A673 (cell line): ENCODE results near the gene SMIM36. TPM values are rescaled to one million over a fixed set of nuclear protein-coding genes. Genes with fewer than 3 reads are reported as not detected.
"Not testable (repeated sequence)": the region's sequence is repeated elsewhere in the genome, so short reads cannot be mapped to it uniquely, and the experiment has no call there.

Source experiments
- BruUV-seq: library from RNA; stranded (reverse); fragments of 400-500 nt; replicated peaks from 2 replicates; lab custom pipeline; 2021; lab: Mats Ljungman, UMichigan
- CTCF ChIA-PET: fragments of 300-600 bp; sonication (Branson Sonifier 250); formaldehyde crosslinking; loops from one replicate; lab custom pipeline; 2022; ENCODE audit warnings: antibody characterized with exemption; lab: Charles Lee
- POLR2A ChIA-PET: fragments of 300-600 bp; sonication (Branson Sonifier 250); formaldehyde crosslinking; loops from one replicate; lab custom pipeline; 2022; ENCODE audit warnings: antibody characterized with exemption; ENCODE audit not compliant: low non-redundant PET; lab: Charles Lee
- DNase-seq: peaks from one replicate; pipeline ENCODE4 v3.0.0-alpha.2; 2015; ENCODE audit warnings: low spot score
- H3K27ac ChIP-seq: fragments of 200-600 bp; sonication (generic); 2 replicates; pipeline ENCODE4 v1.5.1; 2016; ENCODE audit warnings: mixed run types, low read depth, mild to moderate bottlenecking, mixed read lengths, antibody characterized with exemption, low read length; ENCODE audit not compliant: poor library complexity, severe bottlenecking
- H3K27me3 ChIP-seq: fragments of 200-600 bp; sonication (generic); replicated peaks from 2 replicates; pipeline ENCODE4 v1.6.1; 2017; ENCODE audit warnings: mixed run types, low read depth, mild to moderate bottlenecking, mixed read lengths, antibody characterized with exemption, low read length; ENCODE audit not compliant: insufficient read depth, poor library complexity
- H3K36me3 ChIP-seq: fragments of 200-600 bp; sonication (generic); 2 replicates; pipeline ENCODE4 v1.6.1; 2016; ENCODE audit warnings: mixed run types, mild to moderate bottlenecking, mixed read lengths, antibody characterized with exemption, low read length; ENCODE audit not compliant: insufficient read depth, poor library complexity, severe bottlenecking
- H3K4me1 ChIP-seq: fragments of 200-600 bp; sonication (generic); 2 replicates; pipeline ENCODE4 v1.6.1; 2017; ENCODE audit warnings: mixed run types, mild to moderate bottlenecking, mixed read lengths, antibody characterized with exemption, low read length; ENCODE audit not compliant: insufficient read depth, poor library complexity, severe bottlenecking
- H3K4me3 ChIP-seq: fragments of 200-600 bp; sonication (generic); 2 replicates; pipeline ENCODE4 v1.5.1; 2016; ENCODE audit warnings: low read depth, mixed run types, mild to moderate bottlenecking, mixed read lengths, low read length; ENCODE audit not compliant: poor library complexity, severe bottlenecking
- H3K9me3 ChIP-seq: fragments of 200-600 bp; sonication (generic); 2 replicates; pipeline ENCODE4 v1.6.1; 2016; ENCODE audit warnings: mixed run types, low read depth, mild to moderate bottlenecking, mixed read lengths, antibody characterized with exemption, low read length; ENCODE audit not compliant: poor library complexity, severe bottlenecking
- EZH2 ChIP-seq: fragments of 200-600 bp; sonication (generic); IDR thresholded peaks from 2 replicates; pipeline ENCODE4 v1.6.1; 2017; ENCODE audit warnings: borderline replicate concordance, low read depth, mild to moderate bottlenecking, mixed read lengths, antibody characterized with exemption, low read length; ENCODE audit not compliant: poor library complexity, severe bottlenecking
- intact Hi-C: fragments of 100-400 bp; cut with micrococcal nuclease; formaldehyde crosslinking; loops from one replicate; pipeline ENCODE4 v1.10.0; 2022; ENCODE audit not compliant: unreplicated experiment
- total RNA-seq: library from RNA; stranded (reverse); gene quantifications from 2 replicates; pipeline ENCODE4 v1.2.3, GENCODE V29; 2021
- TF ChIP-seq, protein P1 (sequence below): fragments of 300-800, 200-600 bp; sonication (generic); conservative IDR thresholded peaks from 2 replicates; pipeline ENCODE4 v1.5.1; 2017; ENCODE audit warnings: low read depth, mild to moderate bottlenecking, antibody characterized with exemption, low read length, moderate library complexity, mixed read lengths

The SMIM36 gene
- total RNA-seq, 1 experiment from 2014 or later, result not detected

DNA sequence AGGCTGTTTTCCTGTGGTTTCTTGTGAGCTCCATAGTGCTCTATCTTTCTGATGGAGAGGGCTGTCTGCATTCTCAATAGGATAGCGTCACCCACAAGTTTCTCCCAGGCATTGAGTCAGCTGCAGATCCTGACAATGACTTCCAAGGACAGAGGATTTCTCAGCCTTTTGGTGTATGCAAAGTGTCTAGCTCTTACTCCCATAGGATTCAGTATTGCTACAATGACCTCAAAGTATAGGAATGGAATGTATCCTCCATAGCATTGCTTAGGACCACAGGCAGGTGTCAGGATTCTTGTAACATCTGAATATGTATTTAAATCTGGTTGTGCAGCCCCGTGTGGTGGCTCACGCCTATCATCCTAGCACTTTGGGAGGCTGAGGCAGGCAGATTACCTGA, 32.3 kb downstream of the SMIM36 start:
- TF ChIP-seq, protein P1, sequence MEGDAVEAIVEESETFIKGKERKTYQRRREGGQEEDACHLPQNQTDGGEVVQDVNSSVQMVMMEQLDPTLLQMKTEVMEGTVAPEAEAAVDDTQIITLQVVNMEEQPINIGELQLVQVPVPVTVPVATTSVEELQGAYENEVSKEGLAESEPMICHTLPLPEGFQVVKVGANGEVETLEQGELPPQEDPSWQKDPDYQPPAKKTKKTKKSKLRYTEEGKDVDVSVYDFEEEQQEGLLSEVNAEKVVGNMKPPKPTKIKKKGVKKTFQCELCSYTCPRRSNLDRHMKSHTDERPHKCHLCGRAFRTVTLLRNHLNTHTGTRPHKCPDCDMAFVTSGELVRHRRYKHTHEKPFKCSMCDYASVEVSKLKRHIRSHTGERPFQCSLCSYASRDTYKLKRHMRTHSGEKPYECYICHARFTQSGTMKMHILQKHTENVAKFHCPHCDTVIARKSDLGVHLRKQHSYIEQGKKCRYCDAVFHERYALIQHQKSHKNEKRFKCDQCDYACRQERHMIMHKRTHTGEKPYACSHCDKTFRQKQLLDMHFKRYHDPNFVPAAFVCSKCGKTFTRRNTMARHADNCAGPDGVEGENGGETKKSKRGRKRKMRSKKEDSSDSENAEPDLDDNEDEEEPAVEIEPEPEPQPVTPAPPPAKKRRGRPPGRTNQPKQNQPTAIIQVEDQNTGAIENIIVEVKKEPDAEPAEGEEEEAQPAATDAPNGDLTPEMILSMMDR, result no peak
- no peak for TF ChIP-seq EZH2
- H3K27ac ChIP-seq, result no peak overlapping the region
- no peaks in the 10 kb centered on the region for H3K9me3 ChIP-seq
- H3K4me3 ChIP-seq, result no peak overlapping the region
- CTCF ChIA-PET, result interaction anchor here (0.5 to 0.6 kb wide), 2 partner anchors 57 to 276 kb away, joined by 3 to 5 read pairs; no protein-coding TSS in a partner anchor
- no TSS peak for BruUV-seq
- no peak for DNase-seq
- no peaks in the 10 kb centered on the region for H3K4me1 ChIP-seq
- intact Hi-C loops, result no loop called here
- POLR2A ChIA-PET, result no interaction called here
- H3K27me3 ChIP-seq, result peaks cover 3% of the 10 kb centered on the region
- H3K36me3 ChIP-seq, result no peaks in the 10 kb centered on the region

DNA sequence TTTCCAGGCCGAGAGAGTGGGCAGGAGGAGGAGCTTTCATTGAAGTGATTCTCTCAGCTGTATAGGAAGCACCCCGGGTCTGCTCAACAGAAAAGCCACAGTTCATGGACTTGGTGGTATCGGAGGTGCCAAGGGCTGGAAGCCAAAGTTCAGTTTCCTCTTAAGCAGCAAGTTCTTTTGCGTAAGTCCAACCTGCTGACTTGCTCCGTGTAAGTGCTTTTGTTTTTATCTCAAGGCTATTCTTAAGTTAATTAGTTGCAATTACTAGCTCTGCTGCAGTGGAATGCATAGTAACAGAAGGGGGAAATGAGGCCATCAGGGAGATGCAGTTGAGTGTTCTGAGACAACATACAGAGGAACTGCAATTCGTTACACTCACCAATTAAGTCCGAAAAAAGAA, 44.6 kb downstream of the SMIM36 start:
- Histone ChIP-seq H3K27ac (no peak overlapping the region), H3K27me3 (no peaks in the 10 kb centered on the region), H3K4me3 (no peak overlapping the region), H3K4me1 (no peaks in the 10 kb centered on the region), H3K9me3 (no peaks in the 10 kb centered on the region), H3K36me3 (no peaks in the 10 kb centered on the region)
- ChIA-PET CTCF (no interaction called here), POLR2A (interaction anchor here (1.0 kb wide), 1 partner anchor 41 kb away, joined by 4 read pairs; no protein-coding TSS in a partner anchor)
- intact Hi-C loops, result no loop called here
- BruUV-seq, result no TSS peak
- no peak for TF ChIP-seq EZH2
- TF ChIP-seq, protein P1, result no peak
- no peak for DNase-seq

DNA sequence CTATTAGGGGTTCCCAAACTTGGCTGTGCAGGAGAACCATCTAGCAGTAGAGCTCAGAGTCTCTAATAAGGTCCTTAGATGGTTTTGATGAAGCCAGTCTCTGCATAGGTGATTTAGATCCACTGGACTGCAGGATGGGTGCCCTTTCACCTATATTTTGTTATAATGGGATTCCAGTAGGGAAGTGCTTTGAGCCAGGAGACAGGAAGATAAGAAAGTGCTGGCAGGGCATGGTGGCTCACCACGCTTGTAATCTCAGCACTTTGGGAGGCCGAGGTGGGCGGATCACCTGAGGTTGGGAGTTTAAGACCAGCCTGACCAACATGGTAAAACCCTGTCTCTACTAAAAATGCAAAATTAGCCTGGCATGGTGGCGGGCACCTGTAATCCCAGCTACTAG, 45.5 kb downstream of the SMIM36 start:
- H3K4me1 ChIP-seq, H3K36me3 ChIP-seq, DNase-seq, H3K27me3 ChIP-seq, CTCF ChIA-PET, H3K4me3 ChIP-seq, POLR2A ChIA-PET, H3K9me3 ChIP-seq, H3K27ac ChIP-seq, BruUV-seq, intact Hi-C loops: not testable (repeated sequence)

DNA sequence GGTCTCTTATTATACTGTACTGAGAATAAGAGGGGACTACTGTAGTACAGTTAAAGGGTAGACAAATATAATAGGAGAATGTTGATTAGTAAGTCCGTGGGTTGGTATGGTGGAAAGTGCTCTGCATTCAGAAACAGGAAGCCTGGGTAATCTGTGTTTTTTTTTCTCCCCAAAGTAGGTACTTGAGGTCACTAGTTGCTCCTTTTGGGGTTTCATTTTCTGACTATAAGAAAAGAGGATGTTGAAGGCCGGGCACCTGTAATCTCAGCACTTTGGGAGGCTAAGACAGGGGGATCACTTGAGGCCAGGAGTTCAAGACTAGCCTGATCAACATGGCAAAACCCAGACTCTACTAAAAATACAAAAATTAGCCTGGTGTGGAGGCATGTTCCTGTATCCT, 47.7 kb downstream of the SMIM36 start:
- Histone ChIP-seq H3K4me1 (no peaks in the 10 kb centered on the region), H3K27me3 (no peaks in the 10 kb centered on the region), H3K9me3 (no peaks in the 10 kb centered on the region), H3K4me3 (no peak overlapping the region), H3K27ac (no peak overlapping the region), H3K36me3 (no peaks in the 10 kb centered on the region)
- CTCF ChIA-PET, result no interaction called here
- no TSS peak for BruUV-seq
- POLR2A ChIA-PET, result no interaction called here
- intact Hi-C loops, result no loop called here
- no peak for DNase-seq
- no peak for TF ChIP-seq EZH2
- TF ChIP-seq, protein P1, result no peak
